Measurements from ENCODE around the gene GSTCD. TPM values are rescaled to one million over a fixed set of nuclear protein-coding genes. Genes with fewer than 3 reads are reported as not detected.

The GSTCD gene
- total and polyA plus RNA-seq, 2 donors (not counting 1 experiment from before 2014, with no cell fraction given): 8.5 to 10.9 TPM

- H3K27me3 ChIP-seq (ENCODE audit: control insufficient read depth, insufficient read depth, low read length): no peaks in the 10 kb centered on the region
- H3K9ac ChIP-seq (ENCODE audit: insufficient read depth, low read length): no peak overlapping the region
- no peaks in the 10 kb centered on the region for H3K4me1 ChIP-seq (ENCODE audit: control insufficient read depth, extremely low read depth, insufficient read depth, low read length)
- no peaks in the 10 kb centered on the region for H3K9me3 ChIP-seq (ENCODE audit: control insufficient read depth, insufficient read depth, low read depth, low read length)
- no peaks in the 10 kb centered on the region for H3K79me2 ChIP-seq (ENCODE audit: control insufficient read depth, insufficient read depth, low read length)
- no peak overlapping the region for H3K4me2 ChIP-seq (ENCODE audit: extremely low read depth, insufficient read depth, low read length)
- H3K36me3 ChIP-seq (ENCODE audit: control insufficient read depth, insufficient read depth, low read length): no peaks in the 10 kb centered on the region
- no peak for TF ChIP-seq EZH2 (IDR thresholded peaks at IDR 0.05; ENCODE audit: low read length, missing control alignments)
- TF ChIP-seq CTCF (conservative IDR thresholded peaks at IDR 0.05 in 1 of 2, IDR thresholded peaks at IDR 0.05 in 1 of 2; ENCODE audit: low read depth in 1 of 2, low read length in 2 of 2): no peak
- H3K27ac ChIP-seq (ENCODE audit: insufficient read depth, low read length): no peak overlapping the region
- H3K4me3 ChIP-seq (replicated peaks in 1 of 4; ENCODE audit: control extremely low read depth in 1 of 4, insufficient read depth in 1 of 4, low read depth in 3 of 4, low read length in 4 of 4): no peak overlapping the region
- no peaks in the 10 kb centered on the region for H4K20me1 ChIP-seq (ENCODE audit: control insufficient read depth, extremely low read depth, insufficient read depth, low read length)
- no peak overlapping the region for H2AFZ ChIP-seq (ENCODE audit: low read length)
- DNase-seq (ENCODE audit: low read depth in 2 of 2): no peak
Observed at GRCh38 chr4:105815701-105816100, 107.1 kb downstream of the GSTCD start.

GRCh38 chr4:105822061-105822460 is 113.5 kb downstream of the GSTCD start:
- Histone ChIP-seq H3K4me3 (replicated peaks in 1 of 4; ENCODE audit: control extremely low read depth in 1 of 4, insufficient read depth in 1 of 4, low read depth in 3 of 4, low read length in 4 of 4) (no peak overlapping the region), H3K27ac (ENCODE audit: insufficient read depth, low read length) (no peak overlapping the region), H3K4me1 (ENCODE audit: control insufficient read depth, extremely low read depth, insufficient read depth, low read length) (no peaks in the 10 kb centered on the region), H3K36me3 (ENCODE audit: control insufficient read depth, insufficient read depth, low read length) (no peaks in the 10 kb centered on the region), H3K27me3 (ENCODE audit: control insufficient read depth, insufficient read depth, low read length) (no peaks in the 10 kb centered on the region), H3K9me3 (ENCODE audit: control insufficient read depth, insufficient read depth, low read depth, low read length) (no peaks in the 10 kb centered on the region), H3K79me2 (ENCODE audit: control insufficient read depth, insufficient read depth, low read length) (no peaks in the 10 kb centered on the region), H3K4me2 (ENCODE audit: extremely low read depth, insufficient read depth, low read length) (no peak overlapping the region), H3K9ac (ENCODE audit: insufficient read depth, low read length) (no peak overlapping the region), H4K20me1 (ENCODE audit: control insufficient read depth, extremely low read depth, insufficient read depth, low read length) (no peaks in the 10 kb centered on the region), H2AFZ (ENCODE audit: low read length) (no peak overlapping the region)
- no peak for DNase-seq (ENCODE audit: low read depth in 2 of 2)
- TF ChIP-seq CTCF (conservative IDR thresholded peaks at IDR 0.05 in 1 of 2, IDR thresholded peaks at IDR 0.05 in 1 of 2; ENCODE audit: low read depth in 1 of 2, low read length in 2 of 2) (no peak), EZH2 (IDR thresholded peaks at IDR 0.05; ENCODE audit: low read length, missing control alignments) (no peak)

DNA sequence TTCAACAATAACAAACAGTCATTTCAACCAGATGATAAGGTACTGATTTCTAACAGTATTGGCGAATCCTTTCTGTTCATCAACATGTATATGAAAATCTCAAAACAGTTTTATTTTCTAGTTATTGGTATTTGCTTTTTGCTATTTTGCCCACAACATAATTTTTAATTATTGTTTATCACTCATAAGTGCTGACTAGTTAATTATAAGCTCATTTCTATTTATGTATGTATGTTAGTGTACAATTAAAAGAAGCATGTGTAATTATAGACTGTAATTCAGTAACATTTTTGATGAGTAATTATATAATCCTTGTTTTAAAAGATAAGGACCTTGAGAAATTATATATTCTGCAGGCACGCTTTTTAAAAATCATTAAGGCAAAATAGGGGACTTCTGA is 119.5 kb downstream of the GSTCD start:
- H3K4me1 ChIP-seq (ENCODE audit: control insufficient read depth, extremely low read depth, insufficient read depth, low read length): no peaks in the 10 kb centered on the region
- no peak overlapping the region for H3K27ac ChIP-seq (ENCODE audit: insufficient read depth, low read length)

More for the DNA sequence above, 119.5 kb downstream of the GSTCD start:
- Histone ChIP-seq H3K9me3 (ENCODE audit: control insufficient read depth, insufficient read depth, low read depth, low read length) (no peaks in the 10 kb centered on the region), H3K9ac (ENCODE audit: insufficient read depth, low read length) (no peak overlapping the region), H3K36me3 (ENCODE audit: control insufficient read depth, insufficient read depth, low read length) (no peaks in the 10 kb centered on the region), H4K20me1 (ENCODE audit: control insufficient read depth, extremely low read depth, insufficient read depth, low read length) (no peaks in the 10 kb centered on the region), H3K4me3 (replicated peaks in 1 of 4; ENCODE audit: control extremely low read depth in 1 of 4, insufficient read depth in 1 of 4, low read depth in 3 of 4, low read length in 4 of 4) (no peak overlapping the region), H3K27me3 (ENCODE audit: control insufficient read depth, insufficient read depth, low read length) (no peaks in the 10 kb centered on the region), H2AFZ (ENCODE audit: low read length) (no peak overlapping the region), H3K79me2 (ENCODE audit: control insufficient read depth, insufficient read depth, low read length) (no peaks in the 10 kb centered on the region), H3K4me2 (ENCODE audit: extremely low read depth, insufficient read depth, low read length) (no peak overlapping the region)
- no peak for DNase-seq (ENCODE audit: low read depth in 2 of 2)
- no peak for TF ChIP-seq CTCF (conservative IDR thresholded peaks at IDR 0.05 in 1 of 2, IDR thresholded peaks at IDR 0.05 in 1 of 2; ENCODE audit: low read depth in 1 of 2, low read length in 2 of 2)
- TF ChIP-seq EZH2 (IDR thresholded peaks at IDR 0.05; ENCODE audit: low read length, missing control alignments): no peak

All from fibroblast of lung (primary cell).